PFSK-1 (cell line): ENCODE results near the gene TP53I3.

Experiments
- FOXP2 ChIP-seq: optimal IDR thresholded peaks from 2 replicates; pipeline ENCODE3; 2011; ENCODE audit warnings: borderline replicate concordance, control low read depth, inconsistent platforms; ENCODE audit not compliant: insufficient read depth; ENCODE audit errors: extremely low read length, extremely low read depth
- POLR2AphosphoS5 ChIP-seq: IDR thresholded peaks from 2 replicates; pipeline ENCODE4 v1.6.1; 2012; ENCODE audit warnings: low read depth, mild to moderate bottlenecking, control low read depth, low read length, moderate library complexity
- REST ChIP-seq, 2 experiments: IDR thresholded peaks; 2 replicates each; pipeline versions ENCODE4 v1.6.1 to v1.8.0; 2011 to 2012; ENCODE audit warnings: low read depth in 2 of 2, low read length in 2 of 2, control low read depth in 1 of 2, inconsistent platforms in 1 of 2, mild to moderate bottlenecking in 1 of 2, moderate library complexity in 1 of 2; ENCODE audit not compliant: insufficient read depth in 1 of 2
- SIN3A ChIP-seq: IDR thresholded peaks from 2 replicates; pipeline ENCODE4 v1.6.1; 2012; ENCODE audit warnings: mild to moderate bottlenecking, low read length, moderate library complexity, borderline replicate concordance; ENCODE audit not compliant: insufficient read depth
- TAF1 ChIP-seq: IDR thresholded peaks from 2 replicates; pipeline ENCODE4 v1.6.1; 2012; ENCODE audit warnings: low read length, control low read depth, borderline replicate concordance; ENCODE audit not compliant: insufficient read depth

The TP53I3 gene

GRCh38 chr2:24046599-24046929, 38.1 kb downstream of the TP53I3 start:
- TF ChIP-seq POLR2AphosphoS5, result no peak
- TF ChIP-seq TAF1, result no peak
- TF ChIP-seq FOXP2, result no peak
- no peak for TF ChIP-seq REST (IDR thresholded peaks at IDR 0.05; ENCODE audit: insufficient read depth in 1 of 2, low read depth in 2 of 2, low read length in 2 of 2)
- no peak for TF ChIP-seq SIN3A

- TF ChIP-seq REST (IDR thresholded peaks at IDR 0.05; ENCODE audit: insufficient read depth in 1 of 2, low read depth in 2 of 2, low read length in 2 of 2) (no peak), POLR2AphosphoS5 (no peak), SIN3A (no peak), FOXP2 (no peak), TAF1 (no peak)
Measured at GRCh38 chr2:24045511-24046508, 38.8 kb downstream of the TP53I3 start.

DNA sequence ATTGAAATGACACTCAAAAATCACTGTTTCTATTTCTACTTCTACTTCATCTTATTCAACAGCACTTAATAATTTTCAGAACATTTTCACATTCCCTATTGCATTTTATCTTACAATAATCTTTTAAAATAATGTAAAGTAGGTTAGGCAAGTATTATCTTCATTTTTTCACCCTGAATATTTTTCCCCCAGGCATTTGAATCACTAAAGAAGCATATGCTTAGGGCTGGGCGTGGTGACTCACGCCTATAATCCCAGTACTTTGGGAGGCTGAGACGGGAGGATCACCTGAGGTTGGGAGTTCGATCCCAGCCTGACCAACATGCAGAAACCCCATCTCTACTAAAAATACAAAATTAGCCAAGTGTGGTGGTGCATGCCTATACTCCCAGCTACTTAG, 44.1 kb downstream of the TP53I3 start:
- TF ChIP-seq REST (IDR thresholded peaks at IDR 0.05; ENCODE audit: insufficient read depth in 1 of 2, low read depth in 2 of 2, low read length in 2 of 2) (no peak), FOXP2 (no peak), POLR2AphosphoS5 (no peak), TAF1 (no peak), SIN3A (no peak)

- TF ChIP-seq FOXP2, result no peak
- no peak for TF ChIP-seq POLR2AphosphoS5
Measured at GRCh38 chr2:24038786-24039499, 45.7 kb downstream of the TP53I3 start.
